ENCODE data around the gene HOXB7.

GRCh38 chr17:48586355-48587258 is 24.2 kb downstream of the HOXB7 start:
- TF ChIP-seq CTCF (IDR thresholded peaks at IDR 0.05 in 4 of 5, conservative IDR thresholded peaks at IDR 0.05 in 1 of 5) (no peak), POLR2A (IDR thresholded peaks at IDR 0.05) (no peak)

Measured in gastrocnemius medialis (tissue), 4 donors.